HG03571 (cell line): ENCODE measurements around the gene QSOX1.

Source experiments
- ATAC-seq: cut with Tn5 transposase; IDR thresholded peaks from one replicate; pipeline ENCODE4 v1.9.1; 2021; ENCODE audit not compliant: unreplicated experiment

QSOX1 gene

GRCh38 chr1:180248731-180249681, 94.3 kb downstream of the QSOX1 start:
- no peak for ATAC-seq

GRCh38 chr1:180249725-180250498, 95.2 kb downstream of the QSOX1 start:
- no peak for ATAC-seq

- ATAC-seq, result no peak
Observed at GRCh38 chr1:180250499-180250770, 95.8 kb downstream of the QSOX1 start.

- no peak for ATAC-seq
Observed at GRCh38 chr1:180250883-180251509, 96.3 kb downstream of the QSOX1 start.

- no peak for ATAC-seq
Observed at GRCh38 chr1:180251526-180252305, 97.0 kb downstream of the QSOX1 start.

GRCh38 chr1:180252638-180253536, 98.2 kb downstream of the QSOX1 start:
- ATAC-seq, result no peak
